ENCODE data around the gene LILRB5.
"Not testable (repeated sequence)": the region's sequence is repeated elsewhere in the genome, so short reads cannot be mapped to it uniquely, and the experiment has no call there.

Gene LILRB5

GRCh38 chr19:54242234-54242633 lies 14.8 kb downstream of the LILRB5 start:
- not testable (repeated sequence) for DNase-seq

- DNase-seq, result peak in 1 of 2 experiments; percentile 14
Measured at GRCh38 chr19:54240372-54241336, 16.4 kb downstream of the LILRB5 start.

DNA sequence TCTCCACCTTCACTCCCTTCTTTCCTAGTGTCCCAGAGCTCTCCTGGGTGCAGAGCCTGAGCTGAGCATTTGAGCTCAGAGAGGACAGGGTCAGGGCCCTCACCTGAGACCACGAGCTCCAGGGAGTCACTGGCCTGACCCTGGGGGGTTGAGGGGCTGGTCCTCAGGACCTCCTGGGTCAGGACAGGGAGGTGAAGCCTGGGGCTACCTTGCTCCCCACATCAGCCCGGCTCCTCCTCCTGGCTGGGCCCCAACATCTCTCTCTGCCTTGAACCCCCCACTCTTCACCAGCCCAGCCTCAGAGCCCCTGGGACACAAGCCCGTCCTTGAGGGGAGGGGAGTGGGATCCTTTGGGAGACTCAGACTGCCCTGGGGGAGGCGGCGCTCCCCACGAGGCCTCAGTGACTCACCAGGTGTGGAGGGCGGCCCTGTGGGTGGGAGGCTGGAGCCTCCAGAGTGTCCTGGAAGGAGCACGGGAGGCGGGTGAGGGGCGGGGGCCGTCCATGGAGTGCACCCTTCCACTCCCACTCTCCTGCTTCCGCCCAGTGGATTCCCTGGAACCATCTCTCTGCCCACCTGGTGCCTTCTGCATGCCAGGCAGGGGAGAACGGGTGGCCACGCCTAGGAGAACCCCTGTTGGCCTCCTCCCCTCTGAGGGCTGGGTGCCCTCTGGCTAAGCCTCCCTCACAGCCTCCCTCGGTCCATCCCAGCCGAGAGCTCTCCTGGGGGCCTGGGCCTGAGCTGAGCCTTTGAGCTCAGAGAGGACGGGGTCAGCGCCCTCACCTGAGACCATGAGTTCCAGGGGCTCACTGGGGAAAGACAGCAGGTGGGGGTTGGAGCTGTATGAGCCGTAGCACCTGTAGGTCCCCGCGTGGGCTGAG lies 17.3 kb downstream of the LILRB5 start:
- not testable (repeated sequence) for DNase-seq

DNA sequence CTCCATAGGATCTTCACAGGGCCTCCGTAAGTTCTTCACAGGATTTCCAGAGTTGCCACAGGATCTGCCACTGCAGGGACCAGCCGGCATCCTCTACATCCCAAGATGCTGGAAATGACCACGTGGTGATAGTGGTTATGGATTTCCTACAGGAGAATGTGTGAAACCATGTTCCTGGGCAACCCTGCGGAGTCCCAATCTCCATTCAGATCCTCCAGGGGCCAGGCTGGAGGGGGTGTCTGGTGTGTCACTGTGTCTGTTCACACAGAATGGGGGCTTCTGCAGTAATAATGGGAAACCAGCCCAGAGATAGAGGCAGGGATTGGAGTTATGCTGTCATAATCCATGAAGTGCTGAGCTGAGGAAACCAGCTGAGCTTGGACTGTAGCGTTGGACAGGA lies 23.1 kb downstream of the LILRB5 start:
- DNase-seq, result no peak

GRCh38 chr19:54231077-54231931 lies 25.8 kb downstream of the LILRB5 start:
- DNase-seq, result peak; percentile 91

DNA sequence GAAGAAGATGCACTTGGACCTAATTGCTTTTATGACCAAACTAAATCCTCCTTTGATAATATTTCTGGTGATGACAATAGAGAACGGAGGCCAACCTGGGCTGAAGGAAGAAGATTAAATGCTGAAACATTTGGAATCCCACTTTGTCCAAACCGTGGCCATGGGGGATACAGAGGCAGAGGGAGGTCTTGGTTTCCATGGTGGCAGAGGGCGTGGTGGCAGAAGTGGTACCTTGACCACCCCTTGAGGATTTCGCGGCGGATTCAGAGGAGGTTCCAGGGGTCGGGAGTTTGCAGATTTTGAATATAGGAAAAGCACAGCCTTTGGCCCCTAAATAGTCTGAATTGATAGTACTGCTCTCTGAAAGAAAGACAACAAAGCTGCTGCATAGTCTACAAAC lies 27.0 kb downstream of the LILRB5 start:
- DNase-seq, result no peak

GRCh38 chr19:54229146-54229545 lies 27.9 kb downstream of the LILRB5 start:
- DNase-seq, result no peak

- not testable (repeated sequence) for DNase-seq
Measured at GRCh38 chr19:54224619-54225018, 32.5 kb downstream of the LILRB5 start.

DNA sequence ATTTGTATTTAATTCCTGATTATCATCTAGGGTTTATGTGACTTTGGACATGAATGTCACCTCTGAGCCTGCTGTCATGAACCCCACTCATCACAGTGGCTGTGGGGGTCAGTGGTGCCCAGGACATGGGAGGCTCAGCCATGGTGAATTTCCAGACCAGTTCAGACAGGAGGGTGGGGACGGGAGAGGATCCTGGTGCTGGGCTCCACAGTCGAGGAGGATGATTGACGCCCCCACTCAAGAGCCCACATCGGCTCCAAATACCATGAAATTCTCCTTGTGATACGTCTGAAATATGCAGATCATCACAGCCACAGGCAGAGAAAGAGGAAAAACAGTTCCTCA lies 33.2 kb downstream of the LILRB5 start:
- not testable (repeated sequence) for DNase-seq

GRCh38 chr19:54223277-54223936 lies 33.7 kb downstream of the LILRB5 start:
- DNase-seq, result not testable (repeated sequence)

DNA sequence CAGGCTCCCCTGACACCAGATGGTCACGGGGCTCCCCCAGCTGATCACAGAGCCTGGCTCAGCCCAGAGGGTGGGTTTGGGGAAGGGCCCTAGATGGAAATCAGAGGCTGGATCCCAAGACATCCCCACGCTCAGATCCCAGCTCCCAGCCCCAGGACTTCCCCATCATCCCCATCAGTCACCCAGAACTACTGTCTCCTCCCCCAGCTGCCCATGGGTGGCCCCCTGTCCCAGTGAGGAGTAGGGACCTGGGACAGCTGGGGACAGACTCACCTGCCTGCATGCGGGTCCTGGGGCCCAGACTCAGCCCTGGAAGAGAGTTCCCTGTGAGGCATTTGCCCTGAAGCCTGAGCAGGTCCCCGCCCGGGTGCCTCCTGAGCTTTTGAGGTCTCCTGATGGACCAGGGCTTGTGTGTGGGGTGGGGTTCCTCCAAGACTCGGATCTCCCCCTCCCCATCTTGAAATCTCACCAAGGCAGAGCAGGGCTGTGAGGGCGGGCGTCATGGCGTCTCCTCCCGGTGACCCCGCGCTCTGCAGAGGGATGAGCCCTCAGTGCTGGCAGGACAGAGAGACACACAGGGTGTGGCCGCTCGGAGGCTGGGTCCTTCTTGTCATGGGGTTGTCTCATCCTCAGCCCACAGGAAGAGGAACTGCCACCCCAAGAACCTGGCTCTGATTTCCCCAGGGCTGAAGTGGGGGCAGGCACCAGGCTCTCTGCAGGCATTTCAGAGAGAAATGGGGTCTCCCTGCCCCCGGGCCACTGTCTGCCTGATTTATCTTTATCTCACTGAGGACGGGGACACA lies 34.4 kb downstream of the LILRB5 start, which contains the start of gene LILRB3:
Gene LILRB3, minus strand, starts transcription at position 534 of the 803 bp plus-strand sequence. Its CDS starts 31 bp downstream, at position 503.
- not testable (repeated sequence) for DNase-seq

GRCh38 chr19:54221947-54222346 lies 35.1 kb downstream of the LILRB5 start:
- DNase-seq, result not testable (repeated sequence)

- DNase-seq, result not testable (repeated sequence)
Measured at GRCh38 chr19:54219702-54220101, 37.4 kb downstream of the LILRB5 start.

GRCh38 chr19:54218960-54219661 lies 38.0 kb downstream of the LILRB5 start:
- no peak for DNase-seq

GRCh38 chr19:54218259-54218658 lies 38.8 kb downstream of the LILRB5 start:
- DNase-seq, result no peak

- DNase-seq, result not testable (repeated sequence)
Measured at GRCh38 chr19:54217517-54218247, 39.4 kb downstream of the LILRB5 start.

DNA sequence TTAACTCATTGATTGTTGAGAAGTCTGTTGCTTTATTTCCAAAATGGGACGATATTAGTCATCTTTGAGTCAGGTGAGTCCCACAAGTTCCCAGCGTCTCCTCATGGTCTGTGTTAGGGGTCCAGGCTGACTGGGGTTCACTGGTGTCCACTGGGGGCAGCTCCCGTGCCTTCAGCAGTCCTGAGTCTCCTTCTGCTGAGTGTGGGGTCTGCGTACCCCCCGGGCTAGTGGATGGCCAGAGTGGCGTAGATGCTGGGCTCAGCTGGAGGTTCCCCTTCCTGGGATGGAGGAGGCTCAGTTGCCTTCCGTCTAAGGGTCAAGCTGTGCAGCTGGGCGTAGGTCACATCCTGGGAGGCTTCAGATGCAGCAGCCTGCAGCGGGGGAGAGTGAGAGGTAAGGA lies 40.2 kb downstream of the LILRB5 start:
- DNase-seq, result no peak

GRCh38 chr19:54214734-54215133 lies 42.3 kb downstream of the LILRB5 start:
- DNase-seq, result not testable (repeated sequence)

- DNase-seq, result not testable (repeated sequence)
Measured at GRCh38 chr19:54214217-54214616, 42.9 kb downstream of the LILRB5 start.

- no peak for DNase-seq
Measured at GRCh38 chr19:54211235-54211634, 45.8 kb downstream of the LILRB5 start.

Data from activated T-cell treated with anti-CD3 and anti-CD28 coated beads, Interleukin-2, amount 50 U/mL, for 48 hours (primary cell).